NCI-H187 (cell line): ENCODE data around the gene POLR3H.

Experiments
- DNase-seq, 2 experiments: peaks; one replicate each; lab custom pipeline; 2025; lab: John Stamatoyannopoulos, UW

POLR3H gene

GRCh38 chr22:41516462-41516861, 27.8 kb downstream of the POLR3H start:
- DNase-seq, result no peak

- no peak for DNase-seq
Measured at GRCh38 chr22:41513391-41513790, 30.9 kb downstream of the POLR3H start.

- DNase-seq, result peak in 1 of 2 experiments; percentile 28
Measured at GRCh38 chr22:41512421-41513194, 31.7 kb downstream of the POLR3H start.

- DNase-seq, result no peak
Measured at GRCh38 chr22:41511521-41511968, 32.7 kb downstream of the POLR3H start.

- DNase-seq, result no peak
Measured at GRCh38 chr22:41508770-41509170, 35.5 kb downstream of the POLR3H start.

- no peak for DNase-seq
Measured at GRCh38 chr22:41507330-41508063, 36.8 kb downstream of the POLR3H start.

GRCh38 chr22:41505511-41506220, 38.6 kb downstream of the POLR3H start:
- no peak for DNase-seq

- DNase-seq, result no peak
Measured at GRCh38 chr22:41504816-41505215, 39.5 kb downstream of the POLR3H start.

- DNase-seq, result no peak
Measured at GRCh38 chr22:41504397-41504796, 39.9 kb downstream of the POLR3H start.

- no peak for DNase-seq
Measured at GRCh38 chr22:41501209-41501608, 43.1 kb downstream of the POLR3H start.

- DNase-seq, result no peak
Measured at GRCh38 chr22:41500303-41500702, 44.0 kb downstream of the POLR3H start.

- DNase-seq, result no peak
Measured at GRCh38 chr22:41499624-41500280, 44.5 kb downstream of the POLR3H start.

GRCh38 chr22:41498303-41498835, 45.9 kb downstream of the POLR3H start:
- DNase-seq, result no peak

GRCh38 chr22:41491374-41492100, 52.7 kb downstream of the POLR3H start:
- DNase-seq, result no peak

GRCh38 chr22:41488596-41489385, 55.5 kb downstream of the POLR3H start:
- no peak for DNase-seq

GRCh38 chr22:41488076-41488475, 56.2 kb downstream of the POLR3H start:
- no peak for DNase-seq

- no peak for DNase-seq
Measured at GRCh38 chr22:41487037-41487935, 57.0 kb downstream of the POLR3H start.

- no peak for DNase-seq
Measured at GRCh38 chr22:41485033-41485432, 59.2 kb downstream of the POLR3H start.

- no peak for DNase-seq
Measured at GRCh38 chr22:41482319-41482935, 61.8 kb downstream of the POLR3H start.
